Bronchial epithelial cell (primary cell): ENCODE results near the gene ESPL1. TPM values are rescaled to one million over a fixed set of nuclear protein-coding genes. Genes with fewer than 3 reads are reported as not detected.
A peak's percentile ranks its signal among the peaks of the same experiment; 100 is the strongest.

Experiments used
- DNase-seq: peaks from one replicate; pipeline ENCODE4 v3.0.0-alpha.2; 2010; ENCODE audit warnings: low read depth
- FAIRE-seq: peaks from 2 replicates; lab custom pipeline; 2011; peaks lifted over from hg19 to GRCh38; lab: Jason Lieb, UNC
- H3K27me3 ChIP-seq: 2 replicates; pipeline ENCODE4 v1.5.1; 2011; ENCODE audit warnings: low read length; ENCODE audit not compliant: control insufficient read depth, insufficient read depth
- H3K36me3 ChIP-seq: 2 replicates; pipeline ENCODE4 v1.5.1; 2011; ENCODE audit warnings: low read length; ENCODE audit not compliant: control insufficient read depth, insufficient read depth
- H3K4me3 ChIP-seq: 2 replicates; pipeline ENCODE4 v1.5.1; 2011; ENCODE audit warnings: mild to moderate bottlenecking, low read depth, low read length, control low read depth
- total RNA-seq: library from RNA; depleted of rRNA; stranded (reverse); fragments of >200 nt; gene quantifications from 2 replicates; pipeline ENCODE4 v1.2.1, GENCODE V29; 2014
- TF ChIP-seq, protein P1 (sequence below): IDR thresholded peaks from 2 replicates; pipeline ENCODE4 v1.5.1; 2011; ENCODE audit warnings: mild to moderate bottlenecking, moderate library complexity, low read length, control low read depth, inconsistent platforms; ENCODE audit not compliant: insufficient read depth, severe bottlenecking

The ESPL1 gene
- total RNA-seq, 1 donor from 2014 or later: 0.26 TPM

GRCh38 chr12:53320352-53321195 is 52.5 kb downstream of the ESPL1 start:
- Histone ChIP-seq H3K36me3 (peaks cover 2% of the 10 kb centered on the region), H3K4me3 (peak overlapping the region; percentile 74), H3K27me3 (no peaks in the 10 kb centered on the region)
- DNase-seq (no peak), FAIRE-seq (no peak)
- TF ChIP-seq, protein P1, sequence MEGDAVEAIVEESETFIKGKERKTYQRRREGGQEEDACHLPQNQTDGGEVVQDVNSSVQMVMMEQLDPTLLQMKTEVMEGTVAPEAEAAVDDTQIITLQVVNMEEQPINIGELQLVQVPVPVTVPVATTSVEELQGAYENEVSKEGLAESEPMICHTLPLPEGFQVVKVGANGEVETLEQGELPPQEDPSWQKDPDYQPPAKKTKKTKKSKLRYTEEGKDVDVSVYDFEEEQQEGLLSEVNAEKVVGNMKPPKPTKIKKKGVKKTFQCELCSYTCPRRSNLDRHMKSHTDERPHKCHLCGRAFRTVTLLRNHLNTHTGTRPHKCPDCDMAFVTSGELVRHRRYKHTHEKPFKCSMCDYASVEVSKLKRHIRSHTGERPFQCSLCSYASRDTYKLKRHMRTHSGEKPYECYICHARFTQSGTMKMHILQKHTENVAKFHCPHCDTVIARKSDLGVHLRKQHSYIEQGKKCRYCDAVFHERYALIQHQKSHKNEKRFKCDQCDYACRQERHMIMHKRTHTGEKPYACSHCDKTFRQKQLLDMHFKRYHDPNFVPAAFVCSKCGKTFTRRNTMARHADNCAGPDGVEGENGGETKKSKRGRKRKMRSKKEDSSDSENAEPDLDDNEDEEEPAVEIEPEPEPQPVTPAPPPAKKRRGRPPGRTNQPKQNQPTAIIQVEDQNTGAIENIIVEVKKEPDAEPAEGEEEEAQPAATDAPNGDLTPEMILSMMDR: no peak

DNA sequence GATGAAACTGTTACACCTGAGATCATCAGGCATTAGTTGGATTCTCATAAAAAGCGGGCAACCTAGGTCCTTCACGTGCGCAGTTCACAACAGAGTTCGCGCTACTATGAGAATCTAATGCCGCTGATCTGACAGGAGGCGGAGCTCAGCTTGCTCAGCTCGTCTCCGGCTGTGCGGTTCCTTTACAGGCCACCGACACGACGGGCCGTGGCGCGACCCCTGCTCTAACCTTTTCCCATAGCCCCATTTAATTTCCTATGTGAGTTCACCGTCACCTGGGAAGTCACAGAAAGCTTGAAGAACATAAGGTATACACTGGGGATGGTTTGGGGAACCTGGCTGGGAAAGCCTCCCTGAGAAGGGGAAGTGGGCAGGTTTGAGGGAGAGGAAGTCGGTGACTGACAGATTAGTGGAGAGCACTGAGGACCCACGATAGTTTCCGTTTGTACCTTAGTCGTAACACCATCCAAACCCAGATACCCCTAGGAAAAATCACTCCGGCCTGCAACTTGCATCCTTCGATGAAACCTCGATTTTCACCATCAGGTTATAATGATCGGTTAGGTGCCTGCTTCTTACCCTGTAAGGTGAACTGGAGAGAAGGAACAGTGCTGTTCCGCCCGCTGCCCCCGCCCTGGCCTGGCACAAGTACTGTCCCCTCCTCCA is 56.1 kb downstream of the ESPL1 start:
- H3K4me3 ChIP-seq: peak overlapping the region; percentile 50
- no peaks in the 10 kb centered on the region for H3K36me3 ChIP-seq
- DNase-seq (peak; percentile 7), FAIRE-seq (no peak)
- H3K27me3 ChIP-seq: peaks cover 6% of the 10 kb centered on the region
- TF ChIP-seq, protein P1: no peak

DNA sequence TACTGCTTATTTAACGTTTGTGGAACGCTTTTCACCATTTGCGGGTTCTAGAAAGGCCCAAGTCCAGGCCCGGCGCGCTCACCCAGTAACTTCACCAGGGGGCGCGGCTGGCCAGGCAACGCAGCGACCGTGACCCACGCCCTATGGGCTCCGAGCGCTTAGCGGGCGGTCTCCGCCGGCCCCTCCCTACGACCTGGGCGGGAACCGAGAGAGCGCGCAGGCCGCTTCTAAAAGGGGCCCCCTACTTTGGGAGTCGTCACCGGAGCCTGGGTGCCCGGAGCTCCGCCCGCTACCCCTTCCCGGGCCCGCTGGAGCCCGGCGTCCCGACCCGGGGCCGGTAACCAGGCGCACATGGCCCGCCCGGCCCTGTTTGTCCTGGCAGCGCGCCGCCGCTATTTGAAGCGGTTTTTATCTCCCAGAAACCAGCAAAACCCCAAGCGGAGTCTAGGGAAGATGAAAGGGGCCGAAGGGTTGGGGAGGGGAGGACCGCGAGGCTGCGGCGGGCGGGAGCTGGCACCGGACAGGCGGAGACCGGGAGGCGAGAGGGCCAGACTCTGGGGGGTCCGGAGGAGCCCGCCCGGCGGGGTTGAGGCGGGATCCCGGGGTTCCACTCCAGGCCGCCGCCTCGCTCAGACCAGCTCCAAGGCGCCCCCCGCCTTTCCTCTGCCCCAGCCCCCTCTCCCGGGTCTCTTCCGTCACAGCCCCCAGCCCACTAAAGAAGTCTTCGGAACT is 56.8 kb downstream of the ESPL1 start:
- peak; percentile 73 for DNase-seq
- TF ChIP-seq, protein P1: peak; percentile 84
- H3K36me3 ChIP-seq: no peaks in the 10 kb centered on the region
- peak overlapping the region; percentile 50 for H3K4me3 ChIP-seq
- FAIRE-seq: no peak
- peaks cover 6% of the 10 kb centered on the region for H3K27me3 ChIP-seq

DNA sequence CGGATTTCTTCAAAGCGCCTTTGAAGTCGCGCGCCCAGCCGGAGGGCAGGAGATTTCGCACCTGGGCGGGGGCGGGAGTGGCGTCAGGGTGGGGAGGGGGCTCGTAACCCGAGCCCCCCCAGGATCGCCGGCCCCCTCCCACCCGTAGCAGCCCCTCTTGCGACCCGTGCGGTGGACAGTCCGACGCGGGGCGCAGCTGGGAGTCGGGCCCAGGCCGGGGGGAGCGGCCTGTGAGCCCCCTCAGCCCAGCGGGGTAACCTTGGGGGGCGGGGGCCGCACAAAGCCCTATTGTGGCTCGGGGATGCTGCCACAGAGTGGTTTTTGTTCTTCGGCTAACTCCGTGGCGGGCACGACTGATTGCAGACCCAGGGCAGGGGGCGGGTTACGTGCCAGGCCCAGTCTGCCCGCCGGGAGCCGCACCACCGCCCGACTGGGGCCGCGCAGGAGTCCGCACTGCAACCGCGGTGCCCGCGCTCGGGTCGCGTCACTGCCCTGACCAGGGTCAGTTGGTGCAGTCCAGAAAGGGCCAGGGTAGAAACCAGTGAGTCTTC is 57.5 kb downstream of the ESPL1 start:
- peak overlapping the region; percentile 50 for H3K4me3 ChIP-seq
- DNase-seq (no peak), FAIRE-seq (no peak)
- no peaks in the 10 kb centered on the region for H3K36me3 ChIP-seq
- TF ChIP-seq, protein P1: no peak
- H3K27me3 ChIP-seq: peaks cover 6% of the 10 kb centered on the region

DNA sequence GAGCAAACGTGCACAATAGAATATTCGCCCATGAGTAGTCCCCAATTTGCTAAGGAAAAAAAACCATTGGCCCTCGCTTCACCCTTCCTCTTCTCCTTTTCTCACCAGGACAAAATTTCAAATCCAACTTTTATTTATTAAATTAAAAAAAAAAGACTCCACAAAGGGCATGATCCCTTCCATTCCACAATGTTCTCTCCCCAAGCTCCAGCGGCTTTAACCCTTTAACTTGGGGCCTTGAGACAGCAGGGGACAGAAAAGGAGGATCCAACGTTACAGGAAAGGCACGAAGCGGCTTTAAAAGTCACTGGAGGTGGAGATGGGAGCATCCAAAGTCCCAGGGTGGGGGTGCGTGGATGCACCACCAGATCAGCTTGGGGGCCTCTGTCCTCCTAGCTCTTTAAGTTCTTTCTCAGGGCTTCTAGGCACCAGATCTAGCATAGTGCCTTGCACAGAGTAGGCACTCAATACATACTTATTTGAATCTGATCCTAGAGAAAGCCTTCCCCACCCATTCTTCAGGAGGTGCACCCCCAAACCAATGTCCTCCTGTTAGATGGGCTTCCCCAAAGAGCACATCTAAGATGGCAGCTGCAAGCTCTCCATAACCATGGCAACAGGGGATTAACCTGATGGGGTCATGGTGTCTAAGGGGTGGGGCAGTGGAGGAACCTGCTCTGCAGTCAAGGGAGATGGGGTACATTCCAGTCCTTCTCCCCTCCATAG is 58.5 kb downstream of the ESPL1 start:
- FAIRE-seq: no peak

More for the DNA sequence above, 58.5 kb downstream of the ESPL1 start:
- no peak for DNase-seq
- Histone ChIP-seq H3K4me3 (no peak overlapping the region), H3K27me3 (peaks cover 6% of the 10 kb centered on the region), H3K36me3 (no peaks in the 10 kb centered on the region)
- TF ChIP-seq, protein P1: no peak
